Vagina (tissue), 2 donors: ENCODE data around the gene SHLD2.
"Not testable (repeated sequence)": the region's sequence is repeated elsewhere in the genome, so short reads cannot be mapped to it uniquely, and the experiment has no call there.

ENCODE experiments used
- POLR2A ChIP-seq, 2 donors: fragments of 450-650 bp; IDR thresholded peaks; one replicate each; pipeline ENCODE4 v1.6.1; 2017; ENCODE audit warnings: antibody characterized with exemption in 2 of 2, mild to moderate bottlenecking in 2 of 2, moderate library complexity in 2 of 2
- POLR2AphosphoS5 ChIP-seq, 2 donors: sonication (generic); formaldehyde crosslinking; IDR thresholded peaks; one replicate each; pipeline ENCODE4 v1.9.0; 2017; ENCODE audit warnings: antibody characterized with exemption in 2 of 2, mild to moderate bottlenecking in 2 of 2, low read depth in 1 of 2; ENCODE audit not compliant: insufficient read depth in 1 of 2
- TF ChIP-seq, protein P1 (sequence below), 3 experiments: fragments of 450-650 bp in 2 of 3; fragments of 200-600 bp in 1 of 3; sonication (generic) in 1 of 3; IDR thresholded peaks; one replicate each; pipeline ENCODE4 v1.5.1; 2017 to 2019; ENCODE audit warnings: antibody characterized with exemption in 3 of 3, mild to moderate bottlenecking in 2 of 3, moderate library complexity in 2 of 3

DNA sequence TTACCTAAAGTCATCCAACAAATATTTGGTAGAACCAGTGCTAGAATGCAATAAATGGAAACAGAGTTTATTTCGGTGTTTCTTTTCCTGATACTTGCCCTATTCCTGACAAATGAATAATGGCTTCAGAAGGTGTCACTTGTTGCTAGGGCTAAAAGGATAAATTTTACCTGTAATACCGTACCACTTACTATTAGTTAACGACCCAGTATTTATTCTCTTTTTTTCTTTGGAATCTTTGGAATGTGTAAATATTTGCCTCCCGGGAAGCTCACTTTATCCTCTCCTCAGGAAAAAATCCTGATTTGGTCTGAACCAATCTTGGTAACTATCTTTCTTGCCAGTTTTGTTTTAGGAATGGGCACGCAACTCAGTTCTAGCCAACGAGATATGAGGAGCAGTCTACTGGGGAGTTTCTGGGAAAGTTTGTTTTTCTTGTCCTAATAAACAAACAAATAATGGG is 144.4 kb downstream of the SHLD2 start:
- TF ChIP-seq POLR2A (IDR thresholded peaks at IDR 0.05); POLR2AphosphoS5 (IDR thresholded peaks at IDR 0.05; ENCODE audit: insufficient read depth in 1 of 2, low read depth in 1 of 2): not testable (repeated sequence)
- TF ChIP-seq, protein P1, sequence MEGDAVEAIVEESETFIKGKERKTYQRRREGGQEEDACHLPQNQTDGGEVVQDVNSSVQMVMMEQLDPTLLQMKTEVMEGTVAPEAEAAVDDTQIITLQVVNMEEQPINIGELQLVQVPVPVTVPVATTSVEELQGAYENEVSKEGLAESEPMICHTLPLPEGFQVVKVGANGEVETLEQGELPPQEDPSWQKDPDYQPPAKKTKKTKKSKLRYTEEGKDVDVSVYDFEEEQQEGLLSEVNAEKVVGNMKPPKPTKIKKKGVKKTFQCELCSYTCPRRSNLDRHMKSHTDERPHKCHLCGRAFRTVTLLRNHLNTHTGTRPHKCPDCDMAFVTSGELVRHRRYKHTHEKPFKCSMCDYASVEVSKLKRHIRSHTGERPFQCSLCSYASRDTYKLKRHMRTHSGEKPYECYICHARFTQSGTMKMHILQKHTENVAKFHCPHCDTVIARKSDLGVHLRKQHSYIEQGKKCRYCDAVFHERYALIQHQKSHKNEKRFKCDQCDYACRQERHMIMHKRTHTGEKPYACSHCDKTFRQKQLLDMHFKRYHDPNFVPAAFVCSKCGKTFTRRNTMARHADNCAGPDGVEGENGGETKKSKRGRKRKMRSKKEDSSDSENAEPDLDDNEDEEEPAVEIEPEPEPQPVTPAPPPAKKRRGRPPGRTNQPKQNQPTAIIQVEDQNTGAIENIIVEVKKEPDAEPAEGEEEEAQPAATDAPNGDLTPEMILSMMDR (IDR thresholded peaks at IDR 0.05): not testable (repeated sequence)
